NCI-H748 (cell line): Measurements from ENCODE around the gene SETDB1.

Experiments
- DNase-seq: peaks from one replicate; lab custom pipeline; 2025; ENCODE audit not compliant: unreplicated experiment; lab: John Stamatoyannopoulos, UW

Gene SETDB1

GRCh38 chr1:150974580-150975478, 48.7 kb downstream of the SETDB1 start, which contains the start of gene CERS2:
CERS2 (minus strand) TSS chr1:150974835; CDS start chr1:150969090, 5,745 bp downstream.
- DNase-seq, result peak; percentile 87

DNA sequence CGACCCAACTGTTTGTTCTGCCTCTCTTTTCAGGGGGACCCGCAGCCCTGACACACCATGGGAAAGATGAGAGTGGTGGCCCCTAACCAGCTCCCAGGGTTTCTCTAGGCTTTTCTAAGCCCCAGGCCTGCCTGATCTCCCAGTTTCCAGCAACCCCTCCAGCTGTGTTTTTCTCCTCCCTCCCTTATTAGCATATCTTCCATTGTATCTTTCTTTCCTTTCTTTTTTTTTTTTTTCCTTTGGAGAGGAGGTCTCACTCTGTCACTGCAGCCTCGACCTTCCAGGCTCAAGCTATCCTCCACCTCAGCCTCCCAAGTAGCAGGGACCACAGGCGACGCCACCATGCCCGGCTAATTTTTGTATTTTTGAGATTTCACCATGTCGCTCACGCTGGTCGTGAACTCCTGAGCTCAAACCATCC, 50.2 kb downstream of the SETDB1 start:
- DNase-seq, result no peak

DNA sequence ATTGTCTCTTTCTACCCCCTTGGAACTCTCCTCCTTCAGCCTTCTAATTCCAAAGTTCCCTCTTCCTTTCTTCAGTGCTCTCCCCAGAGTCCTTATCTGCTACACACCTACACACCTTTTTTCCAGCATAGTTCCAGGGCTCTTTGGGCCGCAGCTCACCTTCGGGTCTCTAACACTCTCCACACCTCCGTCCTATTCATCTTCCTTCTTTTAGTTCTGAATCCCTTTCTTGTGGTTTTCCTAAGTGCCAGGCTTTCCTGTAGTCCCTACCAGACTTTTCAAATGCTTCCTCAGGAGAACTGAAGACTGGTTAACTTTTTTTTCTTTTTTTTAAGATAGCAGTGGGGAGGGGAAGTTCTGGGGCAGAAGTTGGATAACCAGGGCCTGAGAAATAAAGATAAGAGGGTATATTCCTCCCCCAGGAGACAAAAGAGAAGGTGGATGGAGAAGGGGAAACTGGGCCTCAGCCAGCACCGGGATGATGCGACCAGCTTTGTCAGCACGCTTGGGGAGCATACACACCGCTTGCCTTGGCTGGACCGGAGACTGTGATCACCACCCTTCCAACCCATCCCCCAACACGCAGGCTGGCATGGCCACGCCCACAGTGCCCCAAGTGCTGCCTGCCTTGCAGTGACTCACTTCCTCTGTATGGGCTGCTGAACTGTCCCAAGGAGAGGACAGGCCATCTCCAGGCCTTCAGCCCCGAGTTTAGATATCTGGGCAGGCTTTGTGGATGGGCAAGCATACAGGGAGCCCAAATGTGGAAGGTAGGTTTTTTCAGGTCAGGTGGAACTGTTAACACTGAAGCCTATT, 50.9 kb downstream of the SETDB1 start:
- DNase-seq, result no peak

GRCh38 chr1:150979092-150980056, 53.2 kb downstream of the SETDB1 start:
- DNase-seq, result peak; percentile 85

DNA sequence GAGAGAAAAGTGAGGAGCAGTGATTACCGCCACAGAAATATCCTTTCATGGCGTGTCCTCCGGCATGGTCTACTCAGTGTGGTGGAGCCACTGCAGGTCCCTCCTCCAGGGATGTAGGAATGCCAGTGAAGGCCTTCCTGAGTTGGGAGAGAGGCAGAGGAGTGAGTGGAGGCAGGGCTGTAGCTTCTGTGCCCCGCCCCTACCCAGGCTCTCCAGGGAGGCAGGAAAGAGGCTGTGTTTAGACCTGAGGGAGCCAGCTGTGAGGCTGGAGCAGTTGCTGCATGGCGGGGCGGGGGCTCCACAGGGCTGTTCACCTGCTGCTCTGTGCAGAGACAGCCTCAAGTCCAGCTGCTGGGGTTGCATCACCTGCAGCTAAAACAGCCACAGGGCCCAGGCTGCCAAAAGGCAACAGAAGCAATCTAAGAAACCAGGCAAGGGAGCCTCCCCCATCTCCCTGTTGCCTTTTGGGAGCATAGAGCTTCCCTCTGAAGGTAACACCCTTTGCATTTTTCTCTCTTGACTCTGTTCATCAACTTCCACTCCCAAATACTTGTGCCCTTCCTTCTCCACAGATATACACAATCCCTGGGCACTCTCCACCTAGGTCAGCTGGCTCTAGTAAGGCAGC, 55.1 kb downstream of the SETDB1 start:
- DNase-seq, result peak; percentile 58

DNA sequence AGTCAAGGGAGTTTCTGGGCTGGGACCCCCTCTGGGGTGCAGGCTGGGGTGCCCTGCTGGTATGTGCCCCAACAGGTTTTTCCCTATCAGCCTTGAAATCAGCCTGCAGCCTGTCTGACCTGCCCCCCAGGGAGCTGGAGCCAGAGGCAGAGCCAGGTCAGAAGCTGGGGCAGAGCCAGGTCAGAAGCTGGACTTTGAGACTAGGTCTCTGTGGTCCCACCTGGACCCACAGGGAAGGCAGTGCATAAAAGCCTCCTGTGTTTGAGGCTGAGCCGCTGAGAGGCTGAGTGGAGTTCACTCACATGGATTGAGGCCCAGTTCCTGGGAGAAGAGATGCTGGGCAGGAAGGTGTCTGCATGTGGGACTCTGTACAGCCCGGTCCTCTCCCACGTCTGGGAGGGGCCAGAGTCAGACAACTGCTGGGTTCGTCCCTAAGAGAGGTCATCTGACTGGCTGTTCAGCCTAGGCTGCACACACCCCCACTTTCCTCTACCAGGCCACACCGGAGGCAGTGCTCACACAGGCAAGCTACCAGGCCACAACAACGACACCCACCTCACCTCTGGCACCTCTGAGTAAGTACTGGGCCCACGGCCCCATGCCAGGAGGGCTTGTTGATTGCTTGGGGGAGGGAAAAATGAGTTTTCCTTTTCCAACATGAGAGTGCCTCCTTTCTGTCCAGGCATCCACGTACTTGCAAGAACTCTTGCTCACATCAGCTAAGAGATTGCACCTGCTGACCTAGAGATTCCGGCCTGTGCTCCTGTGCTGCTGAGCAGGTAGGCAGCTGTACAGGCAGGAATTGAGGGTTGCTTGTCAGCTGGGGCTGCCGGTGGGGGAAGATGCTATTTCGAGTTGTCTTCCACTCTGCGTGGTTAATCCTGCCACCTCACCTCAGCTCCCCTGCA, 55.9 kb downstream of the SETDB1 start, which contains the start of gene ANXA9:
ANXA9 (plus strand) TSS at position 488 of the 908 bp plus-strand sequence. CDS start 814 bp downstream, outside the sequence.
- no peak for DNase-seq

DNA sequence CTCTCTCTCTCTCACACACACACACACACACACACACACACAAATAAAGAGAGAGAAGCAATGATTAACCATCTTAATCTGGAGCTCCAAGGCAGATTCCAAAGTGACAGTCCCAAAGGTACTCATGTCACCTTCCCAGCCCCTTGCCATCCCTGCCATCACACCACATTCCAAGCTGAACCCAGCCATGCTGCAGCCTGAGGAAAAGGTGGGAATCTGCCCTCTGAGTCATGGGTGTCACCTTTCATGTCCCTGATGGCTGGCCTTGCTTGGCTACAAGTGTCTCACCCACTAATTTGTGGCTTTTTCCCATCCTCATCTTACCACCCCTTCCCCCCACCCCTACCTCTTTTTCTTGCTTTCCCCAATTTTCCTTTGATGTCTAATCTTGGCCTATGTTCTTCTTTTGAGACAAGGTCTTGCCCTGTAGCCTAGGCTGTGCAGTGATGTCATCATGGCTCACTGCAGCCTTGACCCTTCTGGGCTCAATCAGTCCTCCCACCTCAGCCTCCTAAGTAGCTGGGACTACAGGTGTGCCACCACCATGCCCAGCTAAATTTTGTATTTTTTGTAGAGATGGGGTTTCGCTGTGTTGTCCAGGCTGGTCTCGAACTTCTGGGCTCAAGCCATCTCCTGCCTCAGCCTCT, 59.1 kb downstream of the SETDB1 start:
- DNase-seq, result no peak

DNA sequence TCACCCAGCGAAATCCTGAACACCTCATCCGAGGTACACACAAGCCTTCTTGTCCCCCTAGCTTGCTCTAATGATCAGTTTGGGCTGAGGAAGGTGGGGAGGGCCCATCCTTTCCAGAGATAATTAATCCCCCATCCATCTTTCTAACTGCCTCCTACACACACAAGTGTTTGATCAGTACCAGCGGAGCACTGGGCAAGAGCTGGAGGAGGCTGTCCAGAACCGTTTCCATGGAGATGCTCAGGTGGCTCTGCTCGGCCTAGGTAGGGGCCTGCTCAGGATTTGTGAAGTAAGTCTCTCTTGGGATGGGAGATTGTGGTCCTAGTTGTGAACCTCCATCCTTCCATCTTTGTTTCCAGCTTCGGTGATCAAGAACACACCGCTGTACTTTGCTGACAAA, 61.8 kb downstream of the SETDB1 start:
- peak; percentile 11 for DNase-seq

GRCh38 chr1:150992626-150993025, 66.5 kb downstream of the SETDB1 start:
- DNase-seq, result no peak

- DNase-seq, result no peak
Measured at GRCh38 chr1:150994248-150994647, 68.1 kb downstream of the SETDB1 start.

GRCh38 chr1:150995460-150995859, 69.3 kb downstream of the SETDB1 start:
- no peak for DNase-seq

- DNase-seq, result no peak
Measured at GRCh38 chr1:150995896-150996295, 69.7 kb downstream of the SETDB1 start.

- DNase-seq, result no peak
Measured at GRCh38 chr1:150997126-150997872, 71.1 kb downstream of the SETDB1 start.

DNA sequence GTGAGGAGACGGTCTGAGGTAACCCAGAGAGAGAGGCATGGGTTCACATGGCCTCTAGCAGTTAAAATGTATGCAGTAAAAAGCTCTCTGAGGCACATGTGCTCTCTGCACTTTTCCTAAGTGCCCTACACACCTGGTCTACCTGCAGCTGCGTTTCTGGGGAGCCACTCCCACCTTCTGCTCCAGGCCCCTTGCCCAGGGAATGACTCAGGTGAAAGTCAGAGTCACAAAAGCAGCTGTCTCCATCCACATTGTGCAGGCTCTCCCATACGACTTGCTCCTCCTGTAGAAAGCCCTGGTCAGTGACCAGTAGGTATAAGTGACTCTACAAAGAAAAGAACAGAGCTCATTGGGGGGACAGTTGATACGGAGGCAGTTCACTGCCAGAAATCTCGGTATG, 71.8 kb downstream of the SETDB1 start:
- DNase-seq, result no peak

- DNase-seq, result no peak
Measured at GRCh38 chr1:150999051-150999674, 73.0 kb downstream of the SETDB1 start.

DNA sequence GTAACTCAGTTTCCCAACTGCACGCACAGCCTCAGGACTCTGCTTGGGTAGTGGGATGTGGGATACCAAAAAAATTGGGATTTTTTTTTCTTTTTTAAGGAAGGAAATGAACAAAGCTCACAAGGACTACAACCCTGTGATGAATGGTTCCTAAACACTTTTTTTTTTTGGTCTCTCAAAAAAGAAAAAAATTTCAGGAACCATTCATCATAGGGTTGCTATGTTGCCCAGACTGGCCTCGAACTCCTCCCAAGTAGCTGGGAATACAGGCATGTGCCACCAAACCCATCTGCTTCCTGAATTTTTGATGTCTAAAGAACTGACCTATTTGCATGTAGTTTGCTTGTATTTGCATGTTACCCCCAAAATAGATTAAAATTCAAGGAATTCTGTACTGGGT, 73.8 kb downstream of the SETDB1 start:
- DNase-seq, result no peak

DNA sequence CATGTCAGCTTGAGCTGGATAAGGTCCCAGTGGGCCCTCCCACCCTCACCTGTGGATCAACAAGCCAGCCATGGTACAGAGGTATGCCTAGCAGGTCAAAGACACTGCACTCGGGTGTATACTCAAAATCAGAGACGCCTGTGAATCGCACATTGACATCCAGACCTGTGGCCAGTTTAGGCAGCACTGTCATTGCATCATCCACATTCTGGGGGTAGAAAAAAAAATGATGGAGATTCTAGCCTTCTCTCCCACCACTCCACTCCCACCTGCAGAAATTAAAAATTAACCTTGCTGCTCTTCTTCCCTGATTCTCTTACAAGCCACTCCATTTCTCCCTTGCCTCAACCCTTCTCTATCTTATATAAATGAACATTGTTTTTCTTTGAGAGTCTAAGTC, 74.2 kb downstream of the SETDB1 start:
- DNase-seq, result no peak
